AG08396 (cell line): ENCODE data around the gene ZGPAT.

Experiments used
- DNase-seq: peaks from one replicate; pipeline ENCODE4 v3.0.0; 2012; ENCODE audit warnings: low spot score, mixed read lengths

Gene ZGPAT

GRCh38 chr20:63733579-63734081 is 25.8 kb downstream of the ZGPAT start:
- DNase-seq: no peak

GRCh38 chr20:63734111-63734945 is 26.5 kb downstream of the ZGPAT start:
- no peak for DNase-seq

GRCh38 chr20:63734946-63735858 is 27.4 kb downstream of the ZGPAT start:
- no peak for DNase-seq

- DNase-seq: no peak
Measured at GRCh38 chr20:63735859-63736718, 28.2 kb downstream of the ZGPAT start, which contains the start of gene LIME1. TSS of gene LIME1 (plus strand) at chr20:63736664. CDS start at chr20:63737550, 886 bp downstream.

- no peak for DNase-seq
Measured at GRCh38 chr20:63736893-63737694, 29.3 kb downstream of the ZGPAT start.

- DNase-seq: no peak
Measured at GRCh38 chr20:63737695-63737944, 29.8 kb downstream of the ZGPAT start.

- no peak for DNase-seq
Measured at GRCh38 chr20:63737945-63738686, 30.3 kb downstream of the ZGPAT start.

GRCh38 chr20:63738687-63739129 is 30.9 kb downstream of the ZGPAT start:
- no peak for DNase-seq

- peak; percentile 99 for DNase-seq
Measured at GRCh38 chr20:63739130-63740069, 31.6 kb downstream of the ZGPAT start, which contains the start of gene SLC2A4RG. TSS of gene SLC2A4RG (plus strand) at chr20:63739776. CDS start at chr20:63739913, 137 bp downstream.

- DNase-seq: peak; percentile 85
Measured at GRCh38 chr20:63740070-63740626, 32.3 kb downstream of the ZGPAT start.

GRCh38 chr20:63740627-63741353 is 33.0 kb downstream of the ZGPAT start:
- peak; percentile 97 for DNase-seq

GRCh38 chr20:63741354-63741675 is 33.5 kb downstream of the ZGPAT start:
- DNase-seq: no peak

- peak; percentile 14 for DNase-seq
Measured at GRCh38 chr20:63741676-63742380, 34.0 kb downstream of the ZGPAT start.

GRCh38 chr20:63742381-63743024 is 34.7 kb downstream of the ZGPAT start:
- DNase-seq: no peak

GRCh38 chr20:63743210-63743970 is 35.6 kb downstream of the ZGPAT start:
- DNase-seq: no peak

- DNase-seq: no peak
Measured at GRCh38 chr20:63744158-63744557, 36.3 kb downstream of the ZGPAT start.
